Calu3 (cell line): ENCODE results near the gene PHF2. TPM values are rescaled to one million over a fixed set of nuclear protein-coding genes. Genes with fewer than 3 reads are reported as not detected.
A peak's percentile ranks its signal among the peaks of the same experiment; 100 is the strongest.

Source experiments
- Bru-seq: library from RNA; stranded (reverse); fragments of 400-500 nt; gene quantifications from one replicate; lab custom pipeline; 2021; lab: Mats Ljungman, UMichigan
- BruChase-seq, 2 experiments: library from RNA; stranded (reverse); fragments of 400-500 nt; gene quantifications; one replicate each; lab custom pipeline; 2021; lab: Mats Ljungman, UMichigan
- BruUV-seq: library from RNA; stranded (reverse); fragments of 400-500 nt; replicated peaks from 2 replicates; lab custom pipeline; 2021; lab: Mats Ljungman, UMichigan
- CTCF ChIA-PET: fragments of 300-600 bp; sonication (Branson Sonifier 250); formaldehyde crosslinking; loops from one replicate; lab custom pipeline; 2022; ENCODE audit warnings: antibody characterized with exemption; lab: Charles Lee
- DNase-seq: peaks from one replicate; pipeline ENCODE4 v3.0.0; 2022
- H3K27ac Mint-ChIP-seq: one replicate; pipeline ENCODE4 v1.8.0; 2022; ENCODE audit warnings: mixed read lengths; ENCODE audit not compliant: unreplicated experiment
- H3K27me3 Mint-ChIP-seq: one replicate; pipeline ENCODE4 v1.8.0; 2022; ENCODE audit warnings: mixed read lengths; ENCODE audit not compliant: unreplicated experiment
- H3K36me3 Mint-ChIP-seq: one replicate; pipeline ENCODE4 v1.8.0; 2022; ENCODE audit warnings: mild to moderate bottlenecking, moderate library complexity, mixed read lengths; ENCODE audit not compliant: insufficient read depth, unreplicated experiment
- H3K4me1 Mint-ChIP-seq: one replicate; pipeline ENCODE4 v1.8.0; 2022; ENCODE audit warnings: mild to moderate bottlenecking, low read depth, mixed read lengths; ENCODE audit not compliant: unreplicated experiment
- H3K4me3 Mint-ChIP-seq: one replicate; pipeline ENCODE4 v1.8.0; 2022; ENCODE audit warnings: mild to moderate bottlenecking, low read depth, moderate library complexity, mixed read lengths; ENCODE audit not compliant: unreplicated experiment
- H3K9me3 Mint-ChIP-seq: one replicate; pipeline ENCODE4 v1.8.0; 2022; ENCODE audit warnings: low read depth, mixed read lengths; ENCODE audit not compliant: unreplicated experiment
- intact Hi-C: fragments of 100-400 bp; cut with micrococcal nuclease; formaldehyde crosslinking; loops from one replicate; pipeline ENCODE4 v1.10.0; 2022; ENCODE audit not compliant: unreplicated experiment
- long read RNA-seq: library from polyadenylated mRNA; stranded (forward); transcript quantifications from one replicate; pipeline ENCODE4 v2.0.0, GENCODE V29; 2022
- total RNA-seq: library from RNA; stranded (reverse); gene quantifications from 2 replicates; pipeline ENCODE4 v1.2.3, GENCODE V29; 2022
- TF ChIP-seq, protein P1 (sequence below): fragments of 200-600 bp; IDR thresholded peaks from one replicate; pipeline ENCODE4 v1.8.0; 2022; ENCODE audit warnings: antibody characterized with exemption; ENCODE audit not compliant: unreplicated experiment

Gene PHF2
- total RNA-seq (12.5 and 13.9 TPM in 2 replicates), Bru-seq, nascent RNA (percentile 54 among the genes with signal in this experiment), BruChase-seq, experiment 1, labeled RNA remaining after a 6-hour chase (percentile 60 among the genes with signal in this experiment), BruChase-seq, experiment 2, labeled RNA remaining after a 2-hour chase (percentile 58 among the genes with signal in this experiment)
- long read RNA-seq, partial matches to known transcripts: 7 of 9 reads
- long read RNA-seq, other reads (novel, unspliced or antisense): 2 of 9 reads

DNA sequence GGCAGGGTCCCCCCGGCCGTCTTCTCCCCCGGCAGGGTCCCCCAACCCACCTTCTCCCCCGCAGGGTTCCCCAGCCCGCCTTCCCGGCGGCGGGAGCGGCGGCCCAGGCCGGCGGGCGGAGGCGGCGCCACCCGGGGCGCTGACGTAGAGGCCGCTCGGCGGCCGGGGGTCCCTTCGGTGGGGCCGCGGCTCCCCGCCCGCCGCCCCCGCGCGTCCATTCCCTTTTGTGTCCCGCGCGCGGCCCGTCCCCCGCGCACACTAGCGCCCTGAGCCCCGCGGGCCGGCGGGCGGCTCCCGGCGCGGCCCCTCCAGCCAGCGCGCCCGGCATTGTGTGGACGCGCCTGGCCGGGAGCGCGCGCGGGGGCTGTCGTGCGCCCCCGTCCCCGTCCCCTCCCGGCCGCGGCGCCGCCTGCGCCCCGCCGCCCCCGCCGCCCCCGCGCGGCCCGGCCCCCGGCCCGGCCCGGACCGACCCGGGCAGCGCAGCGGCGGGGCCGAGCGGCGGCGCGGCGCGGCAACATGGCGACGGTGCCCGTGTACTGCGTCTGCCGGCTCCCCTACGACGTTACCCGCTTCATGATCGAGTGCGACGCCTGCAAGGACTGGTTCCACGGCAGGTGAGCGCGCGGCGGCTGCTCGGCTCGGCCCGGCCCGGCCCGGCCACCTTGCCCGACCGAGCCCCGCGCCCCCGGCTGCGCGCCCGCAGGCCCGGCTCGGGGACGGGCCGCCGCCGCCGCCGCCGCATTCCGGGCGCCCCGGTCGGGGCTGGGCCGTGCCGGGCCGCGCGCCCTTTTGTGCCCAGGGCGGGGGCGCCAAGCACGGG, at the start of gene PHF2:
TSS of gene PHF2 (plus strand) at position 327 of the 820 bp plus-strand sequence. CDS start at position 517, 190 bp downstream.
- H3K4me3 Mint-ChIP-seq: peak within 1 kb of the TSS; percentile 95
- BruUV-seq: no TSS peak
- intact Hi-C loops: no loop called here
- H3K27me3 Mint-ChIP-seq: no peaks in the 10 kb centered on the region
- no peaks in the 10 kb centered on the region for H3K4me1 Mint-ChIP-seq
- TF ChIP-seq, protein P1, sequence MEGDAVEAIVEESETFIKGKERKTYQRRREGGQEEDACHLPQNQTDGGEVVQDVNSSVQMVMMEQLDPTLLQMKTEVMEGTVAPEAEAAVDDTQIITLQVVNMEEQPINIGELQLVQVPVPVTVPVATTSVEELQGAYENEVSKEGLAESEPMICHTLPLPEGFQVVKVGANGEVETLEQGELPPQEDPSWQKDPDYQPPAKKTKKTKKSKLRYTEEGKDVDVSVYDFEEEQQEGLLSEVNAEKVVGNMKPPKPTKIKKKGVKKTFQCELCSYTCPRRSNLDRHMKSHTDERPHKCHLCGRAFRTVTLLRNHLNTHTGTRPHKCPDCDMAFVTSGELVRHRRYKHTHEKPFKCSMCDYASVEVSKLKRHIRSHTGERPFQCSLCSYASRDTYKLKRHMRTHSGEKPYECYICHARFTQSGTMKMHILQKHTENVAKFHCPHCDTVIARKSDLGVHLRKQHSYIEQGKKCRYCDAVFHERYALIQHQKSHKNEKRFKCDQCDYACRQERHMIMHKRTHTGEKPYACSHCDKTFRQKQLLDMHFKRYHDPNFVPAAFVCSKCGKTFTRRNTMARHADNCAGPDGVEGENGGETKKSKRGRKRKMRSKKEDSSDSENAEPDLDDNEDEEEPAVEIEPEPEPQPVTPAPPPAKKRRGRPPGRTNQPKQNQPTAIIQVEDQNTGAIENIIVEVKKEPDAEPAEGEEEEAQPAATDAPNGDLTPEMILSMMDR: no peak
- DNase-seq: no peak
- H3K27ac Mint-ChIP-seq: peak within 1 kb of the TSS; percentile 90
- CTCF ChIA-PET: no interaction called here
- no peaks in the 10 kb centered on the region for H3K9me3 Mint-ChIP-seq
- peaks cover 19% of the 10 kb centered on the region for H3K36me3 Mint-ChIP-seq

GRCh38 chr9:93531374-93531773, 45.0 kb upstream of the PHF2 start:
- Mint-ChIP-seq H3K36me3 (peaks cover 6% of the 10 kb centered on the region), H3K27me3 (no peaks in the 10 kb centered on the region), H3K4me3 (no peak overlapping the region), H3K27ac (no peak overlapping the region), H3K9me3 (no peaks in the 10 kb centered on the region), H3K4me1 (peaks cover 4% of the 10 kb centered on the region)
- intact Hi-C loops: no loop called here
- TF ChIP-seq, protein P1: no peak
- no peak for DNase-seq
- CTCF ChIA-PET: no interaction called here
- no TSS peak for BruUV-seq

DNA sequence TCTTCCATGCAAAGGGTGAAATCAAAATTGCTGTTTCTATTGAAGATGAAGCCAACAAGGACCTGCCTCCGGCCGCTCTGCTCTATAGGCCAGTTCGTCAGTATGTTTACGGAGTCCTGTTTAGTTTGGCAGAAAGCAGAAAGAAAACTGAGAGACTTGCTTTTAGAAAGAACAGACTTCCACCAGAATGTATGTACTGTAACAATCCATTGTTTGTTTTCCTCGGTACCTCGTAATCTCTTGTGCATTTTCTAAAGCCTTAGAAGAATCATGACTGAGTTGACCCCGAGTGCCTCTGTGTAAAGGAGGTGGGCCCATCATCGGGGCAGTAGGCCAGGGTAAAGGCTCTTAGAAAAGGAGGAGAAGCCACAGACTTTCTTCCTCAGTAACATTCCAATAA, 44.2 kb upstream of the PHF2 start:
- H3K4me3 Mint-ChIP-seq: no peak overlapping the region
- intact Hi-C loops: no loop called here
- peaks cover 6% of the 10 kb centered on the region for H3K36me3 Mint-ChIP-seq
- no peak overlapping the region for H3K27ac Mint-ChIP-seq
- CTCF ChIA-PET: no interaction called here
- no peaks in the 10 kb centered on the region for H3K4me1 Mint-ChIP-seq
- H3K9me3 Mint-ChIP-seq: no peaks in the 10 kb centered on the region
- TF ChIP-seq, protein P1: no peak
- no peaks in the 10 kb centered on the region for H3K27me3 Mint-ChIP-seq
- DNase-seq: no peak
- BruUV-seq: no TSS peak

GRCh38 chr9:93533863-93534262, 42.5 kb upstream of the PHF2 start:
- H3K36me3 Mint-ChIP-seq: peaks cover 6% of the 10 kb centered on the region
- no TSS peak for BruUV-seq
- H3K4me1 Mint-ChIP-seq: no peaks in the 10 kb centered on the region
- DNase-seq: no peak
- intact Hi-C loops: no loop called here
- TF ChIP-seq, protein P1: no peak
- no peak overlapping the region for H3K27ac Mint-ChIP-seq
- no peak overlapping the region for H3K4me3 Mint-ChIP-seq
- no peaks in the 10 kb centered on the region for H3K9me3 Mint-ChIP-seq
- no peaks in the 10 kb centered on the region for H3K27me3 Mint-ChIP-seq
- CTCF ChIA-PET: no interaction called here
